HEK293T (cell line): ENCODE results near the gene PCDHB6.
"Not testable (repeated sequence)": the region's sequence is repeated elsewhere in the genome, so short reads cannot be mapped to it uniquely, and the experiment has no call there.

Experiments used
- ARNT ChIP-seq: fragments of 450-650 bp; IDR thresholded peaks from 2 replicates; pipeline ENCODE4 v1.6.1; 2017; ENCODE audit warnings: mild to moderate bottlenecking
- BHLHE40 ChIP-seq: fragments of 450-650 bp; IDR thresholded peaks from 2 replicates; pipeline ENCODE4 v1.6.1; 2016; ENCODE audit warnings: mild to moderate bottlenecking, moderate library complexity, borderline replicate concordance
- FOXA1 ChIP-seq: fragments of 450-650 bp; IDR thresholded peaks from 2 replicates; pipeline ENCODE4 v1.6.1; 2016; ENCODE audit warnings: mild to moderate bottlenecking
- FOXK2 ChIP-seq: fragments of 450-650 bp; IDR thresholded peaks from 2 replicates; pipeline ENCODE4 v1.6.1; 2016; ENCODE audit warnings: mild to moderate bottlenecking
- FOXM1 ChIP-seq: fragments of 450-650 bp; IDR thresholded peaks from 2 replicates; pipeline ENCODE4 v1.6.1; 2017; ENCODE audit warnings: mild to moderate bottlenecking, borderline replicate concordance
- L3MBTL2 ChIP-seq: fragments of 450-650 bp; conservative IDR thresholded peaks from 2 replicates; pipeline ENCODE4 v1.6.1; 2016; ENCODE audit warnings: mild to moderate bottlenecking
- SP1 ChIP-seq: fragments of 450-650 bp; IDR thresholded peaks from 2 replicates; pipeline ENCODE4 v1.6.1; 2017
- TARDBP ChIP-seq: fragments of 450-650 bp; IDR thresholded peaks from 2 replicates; pipeline ENCODE4 v1.6.1; 2016
- ZNF384 ChIP-seq: fragments of 450-650 bp; IDR thresholded peaks from 2 replicates; pipeline ENCODE4 v1.6.1; 2016

DNA sequence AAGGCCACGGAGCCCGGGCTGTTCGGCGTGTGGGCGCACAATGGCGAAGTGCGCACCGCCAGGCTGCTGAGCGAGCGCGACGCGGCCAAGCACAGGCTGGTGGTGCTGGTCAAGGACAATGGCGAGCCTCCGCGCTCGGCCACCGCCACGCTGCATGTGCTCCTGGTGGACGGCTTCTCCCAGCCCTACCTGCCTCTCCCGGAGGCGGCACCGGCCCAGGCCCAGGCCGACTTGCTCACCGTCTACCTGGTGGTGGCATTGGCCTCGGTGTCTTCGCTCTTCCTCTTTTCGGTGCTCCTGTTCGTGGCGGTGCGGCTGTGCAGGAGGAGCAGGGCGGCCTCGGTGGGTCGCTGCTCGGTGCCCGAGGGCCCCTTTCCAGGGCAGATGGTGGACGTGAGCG is 47.4 kb upstream of the PCDHB6 start:
- TF ChIP-seq FOXK2, ARNT, BHLHE40, SP1, TARDBP, FOXA1, FOXM1, ZNF384, L3MBTL2: not testable (repeated sequence)
